Stimulated activated CD4-positive, alpha-beta T cell treated with anti-CD3 and anti-CD28 coated beads, Interleukin-1b, Interleukin-23, amount 100 ng/mL, for 24 hours (primary cell): ENCODE measurements around the gene RELN.

ENCODE experiments used
- DNase-seq, 4 experiments: peaks; one replicate each; pipeline ENCODE4 v3.0.0-alpha.2; 2020; ENCODE audit warnings: low read depth in 4 of 4, low spot score in 1 of 4

Gene RELN

DNA sequence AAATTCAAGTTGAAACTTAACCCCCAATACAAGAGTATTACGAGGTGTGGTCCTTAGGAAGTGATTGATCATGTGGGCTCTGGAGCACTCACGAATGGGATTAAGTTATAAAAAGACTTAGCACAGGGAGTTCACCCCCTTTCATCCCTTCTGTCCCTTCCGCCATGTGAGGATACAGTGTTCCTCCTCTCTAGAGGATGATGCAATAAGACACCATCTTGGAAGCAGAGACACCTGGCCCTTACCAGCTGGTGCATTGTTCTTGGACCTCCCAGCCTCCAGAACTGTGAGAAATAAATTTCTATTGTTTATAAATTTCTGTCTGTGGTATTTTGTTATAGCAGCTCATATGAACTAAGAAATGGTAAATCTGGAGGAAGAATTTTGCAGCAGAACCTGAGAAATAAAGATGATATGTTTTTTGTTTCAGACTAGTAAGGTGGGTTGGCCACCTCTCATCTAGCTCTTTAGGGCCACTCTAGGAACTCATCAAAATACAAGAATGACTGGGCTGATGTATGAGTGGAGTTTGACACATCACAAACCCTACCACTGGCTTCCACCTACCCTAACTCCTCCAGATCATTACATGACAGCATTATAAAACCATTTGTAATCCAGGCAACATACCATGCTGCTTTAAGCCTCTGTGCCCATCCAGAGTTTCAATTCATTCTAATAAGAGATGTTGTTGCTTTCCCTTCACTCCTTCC lies 565.8 kb downstream of the RELN start:
- no peak for DNase-seq
